HEK293T (cell line): Measurements from ENCODE around the gene KIF26B.

ENCODE experiments used
- BHLHE40 ChIP-seq: fragments of 450-650 bp; IDR thresholded peaks from 2 replicates; pipeline ENCODE4 v1.6.1; 2016; ENCODE audit warnings: mild to moderate bottlenecking, moderate library complexity, borderline replicate concordance
- CTBP1 ChIP-seq: fragments of 450-650 bp; IDR thresholded peaks from 2 replicates; pipeline ENCODE4 v1.6.1; 2016; ENCODE audit warnings: borderline replicate concordance
- FOXA1 ChIP-seq: fragments of 450-650 bp; IDR thresholded peaks from 2 replicates; pipeline ENCODE4 v1.6.1; 2016; ENCODE audit warnings: mild to moderate bottlenecking
- FOXK2 ChIP-seq: fragments of 450-650 bp; IDR thresholded peaks from 2 replicates; pipeline ENCODE4 v1.6.1; 2016; ENCODE audit warnings: mild to moderate bottlenecking
- FOXM1 ChIP-seq: fragments of 450-650 bp; IDR thresholded peaks from 2 replicates; pipeline ENCODE4 v1.6.1; 2017; ENCODE audit warnings: mild to moderate bottlenecking, borderline replicate concordance
- L3MBTL2 ChIP-seq: fragments of 450-650 bp; conservative IDR thresholded peaks from 2 replicates; pipeline ENCODE4 v1.6.1; 2016; ENCODE audit warnings: mild to moderate bottlenecking
- LEF1 ChIP-seq: fragments of 450-650 bp; IDR thresholded peaks from 2 replicates; pipeline ENCODE4 v1.6.1; 2017; ENCODE audit warnings: mild to moderate bottlenecking, borderline replicate concordance
- NFRKB ChIP-seq: fragments of 450-650 bp; IDR thresholded peaks from 2 replicates; pipeline ENCODE4 v1.6.1; 2016; ENCODE audit warnings: mild to moderate bottlenecking, moderate library complexity
- PKNOX1 ChIP-seq: fragments of 450-650 bp; IDR thresholded peaks from 2 replicates; pipeline ENCODE4 v1.6.1; 2016
- SP1 ChIP-seq: fragments of 450-650 bp; IDR thresholded peaks from 2 replicates; pipeline ENCODE4 v1.6.1; 2017

- TF ChIP-seq PKNOX1 (no peak), NFRKB (no peak), LEF1 (no peak), FOXM1 (no peak), CTBP1 (no peak), BHLHE40 (no peak), L3MBTL2 (no peak), FOXA1 (no peak), SP1 (no peak), FOXK2 (no peak)
These were observed 333.8 kb downstream of the KIF26B start for GRCh38 chr1:245488346-245489129.
